HCT116 (cell line): ENCODE results near the gene PMF1. TPM values are rescaled to one million over a fixed set of nuclear protein-coding genes. Genes with fewer than 3 reads are reported as not detected.
"Not testable (repeated sequence)": the region's sequence is repeated elsewhere in the genome, so short reads cannot be mapped to it uniquely, and the experiment has no call there.

ENCODE experiments used
- ATAC-seq: fragments of 200-7000 bp; cut with Tn5 transposase; 2 replicates; pipeline ENCODE4 v1.9.1; 2020; ENCODE audit warnings: mild to moderate bottlenecking, moderate library complexity
- BruUV-seq: library from RNA; stranded (reverse); fragments of 400-500 nt; replicated peaks from 2 replicates; lab custom pipeline; 2021; lab: Mats Ljungman, UMichigan
- CTCF ChIA-PET: fragments of 300-600 bp; sonication (Branson Sonifier 250); formaldehyde crosslinking; loops from one replicate; lab custom pipeline; 2021; ENCODE audit warnings: antibody characterized with exemption; lab: Charles Lee
- POLR2A ChIA-PET: fragments of 300-600, 350-600 bp; sonication (Branson Sonifier 250); formaldehyde crosslinking; loops from one replicate; lab custom pipeline; 2021; ENCODE audit warnings: antibody characterized with exemption; lab: Charles Lee
- RAD21 ChIA-PET, 2 experiments: fragments of 300-600 bp; sonication (Branson Sonifier 250); formaldehyde crosslinking; loops; one replicate each; lab custom pipeline; 2023; ENCODE audit warnings: low total read pairs in 2 of 2; ENCODE audit not compliant: uncharacterized antibody in 2 of 2, unreplicated experiment in 2 of 2, low non-redundant PET in 1 of 2; lab: Charles Lee
- DNase-seq: peaks from one replicate; pipeline ENCODE4 v3.0.0-alpha.2; 2010; ENCODE audit warnings: low read depth, low spot score
- H2AFZ ChIP-seq: fragments of 200-600 bp; shearing (Covaris generic), sonication (generic); 2 replicates; pipeline ENCODE4 v1.6.1; 2017; ENCODE audit warnings: low read depth, mixed run types, mixed read lengths, antibody characterized with exemption, low read length; ENCODE audit not compliant: poor library complexity, severe bottlenecking
- H3K27ac ChIP-seq: 2 replicates; pipeline ENCODE4 v1.5.1; 2012; ENCODE audit warnings: low read depth, low read length
- H3K27me3 ChIP-seq: fragments of 200-600 bp; sonication (generic); 2 replicates; pipeline ENCODE4 v1.6.1; 2016; ENCODE audit warnings: mixed run types, low read length, mixed read lengths; ENCODE audit not compliant: insufficient read depth
- H3K36me3 ChIP-seq, 2 experiments: fragments of 200-500 bp in 1 of 2; fragments of 200-600 bp in 1 of 2; sonication (Bioruptor generic) in 1 of 2; sonication (generic) in 1 of 2; 2 replicates each; pipeline versions ENCODE4 v1.5.1 to v1.6.1; 2014 to 2016; ENCODE audit warnings: low read length in 2 of 2, inconsistent platforms in 1 of 2, mixed read lengths in 1 of 2, mixed run types in 1 of 2; ENCODE audit not compliant: insufficient read depth in 2 of 2, control insufficient read depth in 1 of 2
- H3K4me1 ChIP-seq, 2 experiments: fragments of 200-600 bp in 1 of 2; sonication (generic) in 1 of 2; 2 replicates each; pipeline versions ENCODE4 v1.5.1 to v1.6.1; 2012 to 2017; ENCODE audit warnings: low read length in 2 of 2, inconsistent platforms in 1 of 2, mild to moderate bottlenecking in 1 of 2, mixed read lengths in 1 of 2, mixed run types in 1 of 2, moderate library complexity in 1 of 2; ENCODE audit not compliant: insufficient read depth in 2 of 2, control insufficient read depth in 1 of 2
- H3K4me2 ChIP-seq: fragments of 200-600 bp; sonication (generic); 2 replicates; pipeline ENCODE4 v1.6.1; 2017; ENCODE audit warnings: mixed run types, low read length, mixed read lengths
- H3K4me3 ChIP-seq, 2 experiments: fragments of 200-600 bp in 1 of 2; sonication (generic) in 1 of 2; replicated peaks in 1 of 2; 2 replicates each; pipeline ENCODE4 v1.5.1; 2011 to 2016; ENCODE audit warnings: low read length in 2 of 2, control low read depth in 1 of 2, low read depth in 1 of 2, mild to moderate bottlenecking in 1 of 2, mixed read lengths in 1 of 2, mixed run types in 1 of 2
- H3K79me2 ChIP-seq: fragments of 200-600 bp; sonication (generic); 2 replicates; pipeline ENCODE4 v1.6.1; 2017; ENCODE audit warnings: mild to moderate bottlenecking, mixed run types, low read length, moderate library complexity, mixed read lengths; ENCODE audit not compliant: insufficient read depth
- H3K9ac ChIP-seq: fragments of 200-600 bp; sonication (generic); 2 replicates; pipeline ENCODE4 v1.6.1; 2016; ENCODE audit warnings: low read length, mixed read lengths
- H3K9me2 ChIP-seq: fragments of 200-600 bp; sonication (generic), shearing (Covaris generic); 2 replicates; pipeline ENCODE4 v1.6.1; 2017; ENCODE audit warnings: mixed run types, mild to moderate bottlenecking, moderate library complexity; ENCODE audit not compliant: insufficient read depth
- H3K9me3 ChIP-seq, 2 experiments: fragments of 200-500 bp in 1 of 2; fragments of 200-600 bp in 1 of 2; sonication (Bioruptor generic) in 1 of 2; sonication (generic) in 1 of 2; 2 replicates each; pipeline ENCODE4 v1.6.1; 2014 to 2017; ENCODE audit warnings: low read length in 2 of 2, mixed read lengths in 2 of 2, inconsistent platforms in 1 of 2, low read depth in 1 of 2, mild to moderate bottlenecking in 1 of 2, mixed run types in 1 of 2, moderate library complexity in 1 of 2; ENCODE audit not compliant: control insufficient read depth in 1 of 2, insufficient read depth in 1 of 2
- H4K20me1 ChIP-seq: fragments of 200-600 bp; sonication (generic), shearing (Covaris generic); 2 replicates; pipeline ENCODE4 v1.6.1; 2017; ENCODE audit warnings: mixed run types, mild to moderate bottlenecking, moderate library complexity; ENCODE audit not compliant: insufficient read depth
- RAD21 ChIP-seq: IDR thresholded peaks from 2 replicates; pipeline ENCODE4 v1.6.1; 2012; ENCODE audit warnings: low read depth, mild to moderate bottlenecking
- REST ChIP-seq: IDR thresholded peaks from 2 replicates; pipeline ENCODE4 v1.6.1; 2012; ENCODE audit warnings: low read depth
- SIN3A ChIP-seq: IDR thresholded peaks from 2 replicates; pipeline ENCODE4 v1.6.1; 2012; ENCODE audit warnings: low read depth
- SRF ChIP-seq: IDR thresholded peaks from 2 replicates; pipeline ENCODE4 v1.6.1; 2012; ENCODE audit warnings: low read depth
- YY1 ChIP-seq: IDR thresholded peaks from 2 replicates; pipeline ENCODE4 v1.6.1; 2011; ENCODE audit warnings: low read length, low read depth, moderate library complexity, mild to moderate bottlenecking; ENCODE audit not compliant: insufficient replicate concordance; ENCODE audit errors: extremely low read depth
- intact Hi-C: fragments of 100-400 bp; cut with micrococcal nuclease; formaldehyde crosslinking; loops from 2 replicates; pipeline ENCODE4 v1.10.0; 2022
- total RNA-seq: library from RNA; stranded (reverse); gene quantifications from one replicate; pipeline ENCODE4 v1.2.1, GENCODE V29; 2021; ENCODE audit not compliant: unreplicated experiment

The PMF1 gene
- total RNA-seq, 1 experiment from 2014 or later = 52.6 TPM

DNA sequence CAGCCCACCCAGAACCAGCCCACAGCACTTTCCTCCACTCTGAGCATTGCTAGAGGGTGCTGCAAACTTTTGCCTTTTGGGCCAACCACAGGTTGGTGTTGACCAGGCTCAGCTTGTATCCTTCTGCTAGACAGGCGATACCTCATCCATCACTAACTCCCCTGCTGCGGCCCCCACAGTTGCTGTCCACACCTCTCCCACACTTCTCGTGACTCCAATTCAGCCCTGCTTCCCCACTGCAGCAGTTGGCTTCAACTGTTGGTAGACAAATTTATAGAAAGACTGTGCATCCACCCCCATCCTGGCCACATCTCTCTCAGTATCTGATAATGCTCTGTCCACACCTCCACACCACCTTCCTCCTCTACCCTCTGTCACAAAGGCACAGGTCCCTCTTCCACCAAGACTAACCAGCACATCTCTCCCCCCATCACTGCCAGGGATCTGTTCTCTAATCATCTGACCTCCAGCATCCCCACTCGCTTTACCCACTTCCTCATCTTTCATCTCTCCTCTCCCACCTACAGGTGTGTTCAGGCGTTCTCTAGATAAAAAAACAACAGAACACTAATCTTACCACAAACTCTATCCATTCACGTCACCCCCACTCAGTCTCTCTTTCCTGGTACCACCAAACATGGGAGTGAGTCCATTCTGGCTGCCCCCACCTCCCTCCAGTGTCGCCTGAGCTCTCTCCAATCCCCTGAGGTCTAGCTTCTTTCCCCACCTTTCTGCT, 34.7 kb upstream of the PMF1 start:
- H3K9me2 ChIP-seq = no peaks in the 10 kb centered on the region
- no peaks in the 10 kb centered on the region for H3K36me3 ChIP-seq
- H4K20me1 ChIP-seq = no peaks in the 10 kb centered on the region
- ChIA-PET RAD21 (no interaction called here), POLR2A (no interaction called here), CTCF (no interaction called here)
- H3K4me2 ChIP-seq = no peak overlapping the region
- TF ChIP-seq SIN3A (no peak), REST (no peak), YY1 (no peak)
- no peak overlapping the region for H2AFZ ChIP-seq
- no TSS peak for BruUV-seq
- H3K27ac ChIP-seq = no peak overlapping the region
- DNase-seq = no peak
- H3K9ac ChIP-seq = no peak overlapping the region
- no peaks in the 10 kb centered on the region for H3K79me2 ChIP-seq
- H3K4me3 ChIP-seq = no peak overlapping the region
- ATAC-seq = no peak
- no peaks in the 10 kb centered on the region for H3K4me1 ChIP-seq
- H3K27me3 ChIP-seq = no peaks in the 10 kb centered on the region
- no peaks in the 10 kb centered on the region for H3K9me3 ChIP-seq
- intact Hi-C loops = no loop called here

- Histone ChIP-seq H3K36me3 (no peaks in the 10 kb centered on the region), H2AFZ (no peak overlapping the region), H4K20me1 (no peaks in the 10 kb centered on the region), H3K9me2 (no peaks in the 10 kb centered on the region), H3K9me3 (no peaks in the 10 kb centered on the region), H3K9ac (no peak overlapping the region), H3K4me3 (no peak overlapping the region), H3K27ac (no peak overlapping the region), H3K4me1 (no peaks in the 10 kb centered on the region), H3K79me2 (no peaks in the 10 kb centered on the region), H3K27me3 (no peaks in the 10 kb centered on the region), H3K4me2 (no peak overlapping the region)
- ChIA-PET CTCF (no interaction called here), RAD21 (no interaction called here), POLR2A (no interaction called here)
- ATAC-seq (no peak), DNase-seq (no peak)
- intact Hi-C loops = no loop called here
- TF ChIP-seq RAD21 (no peak), SRF (no peak)
- BruUV-seq = no TSS peak
These were observed 32.3 kb upstream of the PMF1 start for GRCh38 chr1:156180471-156180870.

DNA sequence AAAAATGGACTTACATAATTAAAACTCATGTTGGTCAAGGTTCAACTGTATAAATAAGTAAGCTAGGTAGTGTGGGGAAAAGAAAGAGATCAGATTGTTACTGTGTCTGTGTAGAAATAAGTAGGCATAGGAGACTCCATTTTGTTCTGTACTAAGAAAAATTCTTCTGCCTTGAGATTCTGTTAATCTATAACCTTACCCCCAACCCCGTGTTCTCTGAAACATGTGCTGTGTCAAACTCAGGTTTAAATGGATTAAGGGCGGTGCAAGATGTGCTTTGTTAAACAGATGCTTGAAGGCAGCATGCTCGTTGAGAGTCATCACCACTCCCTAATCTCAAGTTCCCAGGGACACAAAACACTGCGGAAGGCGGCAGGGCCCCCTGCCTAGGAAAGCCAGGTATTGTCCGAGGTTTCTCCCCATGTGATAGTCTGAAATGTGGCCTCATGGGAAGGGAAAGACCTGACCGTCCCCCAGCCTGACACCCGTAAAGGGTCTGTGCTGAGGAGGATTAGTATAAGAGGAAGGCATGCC, 31.3 kb upstream of the PMF1 start:
- POLR2A ChIA-PET, H3K4me1 ChIP-seq, intact Hi-C loops, H3K9me3 ChIP-seq, H3K9me2 ChIP-seq, BruUV-seq, H4K20me1 ChIP-seq, H3K4me2 ChIP-seq, H3K27ac ChIP-seq, DNase-seq, H2AFZ ChIP-seq, CTCF ChIA-PET, ATAC-seq, H3K9ac ChIP-seq, RAD21 ChIA-PET, H3K79me2 ChIP-seq, H3K27me3 ChIP-seq, H3K36me3 ChIP-seq, H3K4me3 ChIP-seq: not testable (repeated sequence)
